ENCODE results near the gene PLD5.

Gene PLD5

GRCh38 chr1:242034392-242034791 is 490.1 kb downstream of the PLD5 start:
- DNase-seq = no peak

GRCh38 chr1:242033447-242033846 is 491.1 kb downstream of the PLD5 start:
- no peak for DNase-seq
